Suprapubic skin (tissue), 3 donors: ENCODE results near the gene SLC18A2.
"Not testable (repeated sequence)": the region's sequence is repeated elsewhere in the genome, so short reads cannot be mapped to it uniquely, and the experiment has no call there.

Experiments used
- CTCF ChIP-seq, 2 donors: fragments of 200-600 bp in 1 of 2; fragments of 450-650 bp in 1 of 2; sonication (generic) in 1 of 2; IDR thresholded peaks; one replicate each; pipeline ENCODE4 v1.5.1; 2016 to 2019; ENCODE audit warnings: antibody characterized with exemption in 2 of 2, mild to moderate bottlenecking in 1 of 2, moderate library complexity in 1 of 2
- POLR2A ChIP-seq, 2 donors: fragments of 450-650 bp; IDR thresholded peaks; one replicate each; pipeline ENCODE4 v1.6.1; 2017; ENCODE audit warnings: antibody characterized with exemption in 2 of 2, mild to moderate bottlenecking in 2 of 2, moderate library complexity in 2 of 2

- not testable (repeated sequence) for TF ChIP-seq CTCF, POLR2A (IDR thresholded peaks at IDR 0.05)
Measured at GRCh38 chr10:117230107-117230506, 10.8 kb upstream of the SLC18A2 start.
